H54 (cell line): ENCODE results near the gene SLIT3.

Experiments used
- DNase-seq: peaks from one replicate; pipeline ENCODE4 v3.0.0; 2011; ENCODE audit warnings: low spot score, mixed read lengths; ENCODE audit not compliant: insufficient read length
- FAIRE-seq: peaks from 3 replicates; lab custom pipeline; 2011; peaks lifted over from hg19 to GRCh38; lab: Jason Lieb, UNC
- POLR2A ChIP-seq: IDR thresholded peaks from 2 replicates; pipeline ENCODE4 v1.6.1; 2011; ENCODE audit warnings: low read depth, mild to moderate bottlenecking, low read length

Gene SLIT3

DNA sequence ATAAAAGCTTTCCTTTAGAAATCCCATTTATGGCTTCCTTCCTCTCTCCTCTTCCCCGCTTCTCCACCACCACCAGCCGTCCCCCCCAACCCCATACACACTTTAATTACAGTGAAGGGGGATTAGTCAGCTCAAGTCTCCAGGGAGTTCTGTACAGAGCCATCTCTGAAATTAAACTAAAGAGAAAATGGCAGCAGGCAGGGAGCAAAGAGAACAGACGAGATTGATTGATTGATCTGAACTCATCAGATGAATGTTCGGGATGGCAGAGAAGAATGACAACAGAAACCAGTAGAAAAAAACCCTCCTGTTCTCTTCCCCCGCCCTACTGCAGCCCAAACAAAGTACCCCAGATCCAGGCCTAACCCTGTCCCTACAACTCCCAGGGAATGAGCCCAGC is 480.1 kb downstream of the SLIT3 start:
- no peak for TF ChIP-seq POLR2A
- FAIRE-seq = no peak
- no peak for DNase-seq

DNA sequence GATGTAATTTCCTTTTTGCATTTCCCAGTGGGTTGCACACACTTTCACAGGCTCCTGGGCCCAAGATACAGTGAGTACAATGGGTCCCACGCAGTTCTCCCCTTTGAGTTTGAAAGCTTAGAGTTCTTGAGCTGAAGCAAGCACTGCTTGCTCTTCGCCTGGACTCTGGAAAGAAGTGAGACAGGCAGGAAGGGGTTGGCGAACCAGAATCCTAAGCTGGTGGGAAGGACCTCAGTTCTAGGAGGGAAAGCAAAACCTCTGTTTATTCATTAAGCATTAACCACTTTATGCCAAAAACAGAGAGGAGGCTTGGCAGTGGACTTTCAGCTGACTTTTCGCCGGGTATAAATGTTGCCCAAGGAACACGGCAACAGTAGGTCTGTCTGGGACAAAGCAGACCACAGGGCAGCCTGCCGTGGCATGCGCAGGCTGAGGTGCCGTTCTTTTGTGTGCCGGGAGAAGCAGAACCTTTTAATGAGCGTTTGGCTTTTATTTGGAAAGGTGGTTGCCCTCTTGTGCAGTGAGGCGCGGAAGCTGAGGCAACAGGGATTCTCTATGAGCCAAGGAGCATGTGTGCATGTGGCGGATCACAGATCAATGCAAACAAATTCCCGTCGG is 481.8 kb downstream of the SLIT3 start:
- no peak for TF ChIP-seq POLR2A
- DNase-seq (no peak), FAIRE-seq (no peak)

DNA sequence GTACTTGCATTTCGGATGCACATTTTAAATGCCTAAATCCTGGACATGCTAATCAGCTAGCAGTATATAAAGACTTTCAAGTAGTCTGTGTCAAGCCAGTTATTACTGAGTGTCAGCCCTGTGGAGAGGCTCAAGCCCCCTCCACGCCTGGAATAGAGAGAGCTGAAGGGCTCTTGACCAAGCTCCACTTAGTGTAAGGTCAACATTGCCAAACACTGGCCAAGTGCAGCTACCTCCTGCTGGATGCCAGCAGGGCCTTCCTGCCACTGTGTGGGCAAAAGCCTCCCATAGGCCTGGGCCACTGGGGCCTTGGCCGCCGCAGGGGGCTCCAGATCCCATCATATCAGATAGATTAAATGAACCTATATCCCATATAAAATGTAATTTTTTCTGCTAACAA is 482.4 kb downstream of the SLIT3 start:
- no peak for FAIRE-seq
- no peak for DNase-seq
- TF ChIP-seq POLR2A = no peak

DNA sequence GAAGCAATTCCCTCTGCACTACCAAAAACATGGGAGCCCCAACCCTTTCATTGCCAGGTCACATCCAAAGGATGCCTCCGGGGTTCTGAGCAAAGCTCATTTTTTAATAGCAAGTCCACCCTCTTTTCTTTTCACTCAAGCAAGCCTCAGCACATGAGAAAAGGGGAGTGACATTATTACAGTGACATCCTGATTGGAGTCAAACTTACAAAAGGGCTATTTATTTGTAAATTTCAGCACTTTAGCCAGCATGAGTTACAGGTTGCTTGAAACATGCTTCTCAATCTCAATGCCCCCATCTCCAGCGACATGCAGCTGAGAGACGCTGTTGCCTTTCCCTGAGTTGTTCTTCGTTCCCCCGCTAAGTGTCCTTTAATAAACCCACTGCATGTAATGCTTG is 483.3 kb downstream of the SLIT3 start:
- DNase-seq = no peak
- no peak for TF ChIP-seq POLR2A
- FAIRE-seq = no peak

DNA sequence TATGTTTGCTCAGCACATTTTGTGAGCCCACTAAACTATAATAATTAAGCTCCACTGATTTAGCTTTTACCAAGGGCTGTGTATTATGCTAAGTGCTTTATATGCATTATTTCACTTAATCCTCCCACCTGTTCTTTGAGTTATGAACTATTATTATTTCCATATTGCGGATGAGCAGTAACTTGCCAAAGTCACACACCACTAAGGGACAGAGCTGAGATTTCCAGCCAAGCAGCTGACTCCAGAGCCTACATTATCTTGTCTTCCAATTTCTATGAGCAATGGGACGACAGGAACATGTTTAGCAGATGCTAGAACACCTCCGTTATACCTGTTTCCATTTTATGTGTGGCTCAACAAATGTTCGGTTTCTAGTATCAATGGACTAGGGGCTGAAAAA is 484.3 kb downstream of the SLIT3 start:
- DNase-seq (no peak), FAIRE-seq (no peak)
- TF ChIP-seq POLR2A = no peak

DNA sequence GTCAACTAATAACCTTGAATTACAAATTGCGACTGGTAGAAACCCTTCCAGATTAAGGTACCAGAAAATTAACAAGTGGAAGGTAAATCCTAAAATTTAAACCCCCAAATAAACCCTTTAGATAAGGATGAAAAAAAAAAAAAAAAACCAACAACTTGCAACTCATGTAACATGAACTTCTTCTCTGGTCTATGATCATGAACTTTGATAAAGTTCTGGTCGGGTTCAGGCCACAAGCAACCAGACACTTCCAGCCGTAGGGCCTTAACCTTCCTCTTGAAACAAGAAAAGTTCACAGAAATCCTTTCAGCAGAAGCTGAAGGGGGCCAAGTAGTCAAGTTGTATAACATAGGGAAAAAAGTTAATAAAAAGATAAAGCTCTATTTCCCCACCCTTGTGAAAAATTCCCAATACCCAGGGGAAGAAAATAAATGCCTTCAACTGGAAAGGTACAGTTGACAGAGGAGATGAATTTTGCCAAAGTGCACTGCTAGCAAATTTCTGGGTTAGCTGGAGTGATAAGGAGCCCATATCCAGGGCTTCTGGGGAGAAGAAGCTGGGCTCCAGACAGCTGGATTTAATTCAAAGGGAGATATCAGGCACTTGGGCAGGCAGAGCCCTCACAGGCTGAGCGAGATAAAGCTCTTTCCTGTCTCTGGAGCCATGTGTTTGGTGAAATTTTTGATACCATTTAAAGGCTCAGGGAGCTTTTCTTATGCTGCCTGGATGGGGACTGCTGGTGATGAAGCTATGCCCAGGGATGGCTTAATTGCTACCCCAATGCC is 487.6 kb downstream of the SLIT3 start:
- no peak for FAIRE-seq
- no peak for TF ChIP-seq POLR2A
- DNase-seq = no peak

DNA sequence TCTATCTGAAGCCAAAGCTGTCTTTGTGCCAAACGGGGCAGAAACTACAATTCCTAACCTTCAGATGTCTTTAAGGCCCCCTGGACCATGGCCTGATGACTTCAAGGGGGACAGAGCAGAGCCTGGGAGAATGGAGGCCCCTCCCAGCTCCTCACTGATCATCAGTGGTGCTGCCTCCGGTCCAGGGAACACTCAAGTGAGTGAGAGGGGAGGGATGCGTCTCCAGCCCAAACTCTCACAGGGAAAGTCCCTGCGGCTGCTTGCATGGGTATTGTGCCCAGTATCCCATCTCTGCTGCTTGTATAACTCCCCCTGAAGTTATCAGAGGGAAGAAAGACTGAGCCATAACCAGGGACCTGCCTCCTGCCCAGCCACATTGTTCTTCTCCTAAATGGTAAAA is 490.3 kb downstream of the SLIT3 start:
- DNase-seq (no peak), FAIRE-seq (no peak)
- TF ChIP-seq POLR2A = no peak

DNA sequence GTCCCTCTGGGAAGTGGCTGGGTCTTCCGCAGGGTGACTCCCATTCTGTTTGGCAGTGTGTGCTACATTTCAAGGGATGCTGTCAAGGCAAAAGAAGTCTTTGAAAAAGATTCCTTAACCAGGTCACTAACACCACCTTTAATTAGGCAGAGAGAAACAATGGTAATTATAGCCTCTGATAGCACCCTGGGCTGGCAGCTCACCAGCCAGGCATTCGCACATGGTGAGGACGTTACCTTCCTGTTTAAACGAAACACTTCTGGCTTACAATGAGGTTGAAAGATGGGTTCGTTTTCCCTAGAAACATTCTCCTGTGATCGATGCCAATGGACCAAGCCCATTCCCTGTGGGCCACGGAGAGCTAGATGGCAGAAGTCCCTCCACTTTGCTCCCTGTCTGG is 491.7 kb downstream of the SLIT3 start:
- FAIRE-seq = no peak
- no peak for TF ChIP-seq POLR2A
- no peak for DNase-seq

DNA sequence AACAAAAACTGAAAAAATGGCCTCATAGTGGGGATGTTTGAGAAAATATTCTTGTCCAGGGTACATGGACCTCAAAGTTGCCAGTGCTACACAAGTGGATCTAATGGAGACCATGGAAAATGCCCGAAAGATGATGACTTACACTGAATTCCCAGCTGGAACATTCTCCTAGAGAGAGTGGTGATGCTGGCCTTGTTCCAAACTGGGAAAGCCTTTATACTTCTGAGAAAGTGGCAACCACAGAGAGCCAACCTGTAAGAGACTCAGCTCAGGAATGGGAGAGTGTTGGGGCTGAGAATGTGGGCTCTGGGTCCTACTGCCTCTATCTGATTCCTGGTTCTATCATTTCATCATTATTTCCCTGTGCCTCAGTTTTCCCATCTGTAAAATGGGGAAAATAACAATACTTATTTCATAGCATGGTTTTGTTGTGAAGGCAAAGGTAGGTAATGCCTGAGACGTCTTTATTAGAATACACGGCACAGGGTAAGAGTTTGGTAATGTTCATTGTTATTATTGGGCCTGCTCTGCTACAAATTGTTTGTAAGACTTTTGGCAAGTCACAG is 492.8 kb downstream of the SLIT3 start:
- FAIRE-seq = no peak
- TF ChIP-seq POLR2A = no peak

DNA sequence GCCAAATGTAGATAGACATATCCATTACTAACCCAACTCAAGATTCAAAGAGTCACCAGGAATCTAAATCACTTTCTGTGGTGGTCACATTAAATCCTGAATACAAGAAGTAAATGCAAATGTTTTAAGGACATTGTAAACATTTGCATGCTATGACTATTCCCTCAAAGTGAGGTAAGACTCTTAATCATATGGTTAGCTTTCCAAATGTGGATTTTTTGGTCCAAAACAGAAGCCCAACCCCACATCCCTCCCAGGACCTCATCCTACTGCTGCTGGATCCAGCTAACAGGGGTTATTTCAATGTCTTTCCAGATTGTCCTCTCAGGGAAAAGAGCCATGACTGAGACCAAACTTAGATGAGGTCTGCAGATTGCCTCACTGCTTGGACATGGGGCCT is 493.7 kb downstream of the SLIT3 start:
- TF ChIP-seq POLR2A = no peak
- no peak for FAIRE-seq
- no peak for DNase-seq

More for the DNA sequence above, 492.8 kb downstream of the SLIT3 start:
- DNase-seq = no peak

DNA sequence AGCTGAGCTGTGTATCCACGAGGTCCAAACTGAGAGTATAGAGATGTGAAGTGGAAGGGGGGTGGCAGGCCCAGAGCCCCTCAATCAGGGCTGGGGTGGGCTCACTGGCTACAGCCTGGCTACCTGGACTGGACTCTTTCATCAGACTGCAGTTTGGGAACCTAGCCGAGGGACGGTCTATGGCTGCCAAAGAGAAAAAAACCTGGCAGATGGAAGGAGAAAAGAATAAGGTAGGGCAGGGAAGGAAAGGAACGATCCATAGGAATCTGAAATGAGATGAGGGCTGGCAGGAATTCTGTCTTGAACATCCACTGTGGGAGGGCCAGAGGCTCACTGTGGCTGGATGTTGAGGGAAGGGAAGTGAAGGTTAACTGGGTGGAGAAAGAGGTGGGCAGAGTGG is 497.4 kb downstream of the SLIT3 start:
- TF ChIP-seq POLR2A = no peak
- FAIRE-seq (no peak), DNase-seq (no peak)

DNA sequence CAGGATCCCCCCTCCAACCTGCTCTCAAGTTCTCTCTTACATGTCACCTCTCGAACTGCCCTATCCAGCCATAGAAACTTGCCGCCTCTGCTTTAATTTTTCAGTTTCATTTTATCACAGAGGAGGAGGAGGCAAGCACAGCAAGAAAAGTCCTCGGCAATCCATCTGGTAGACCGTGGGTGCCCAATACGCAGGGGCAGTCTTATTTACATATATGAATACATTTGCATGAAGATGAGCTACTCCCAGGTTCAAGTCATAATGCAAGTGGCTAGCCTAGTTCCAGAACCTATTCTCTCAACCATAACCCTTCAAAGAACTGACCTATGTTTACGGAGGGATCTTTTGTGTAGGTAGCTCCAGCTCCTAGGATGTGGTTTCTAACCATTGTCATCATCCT is 498.6 kb downstream of the SLIT3 start:
- no peak for FAIRE-seq
- no peak for TF ChIP-seq POLR2A

DNA sequence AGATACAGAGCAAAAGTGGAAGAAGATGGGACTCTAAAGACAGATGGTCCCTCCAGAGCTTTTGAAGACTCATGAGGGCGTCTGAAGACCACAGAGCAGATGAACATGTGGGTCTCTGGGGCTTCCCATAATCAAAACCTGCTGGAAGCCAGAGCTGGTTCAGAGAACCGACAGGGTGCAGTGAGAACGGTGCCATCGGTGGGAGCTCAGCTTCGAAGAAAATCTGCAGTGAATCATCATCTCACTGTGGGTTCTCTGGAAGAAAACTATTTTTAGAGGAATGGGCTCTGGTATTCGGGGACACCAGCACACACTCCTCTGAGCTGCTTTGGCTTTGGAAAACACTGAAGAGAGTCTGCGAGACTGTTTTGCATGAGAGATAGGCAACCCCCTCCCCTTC is 499.4 kb downstream of the SLIT3 start:
- DNase-seq (no peak), FAIRE-seq (no peak)
- TF ChIP-seq POLR2A = no peak

More for the DNA sequence above, 498.6 kb downstream of the SLIT3 start:
- no peak for DNase-seq

DNA sequence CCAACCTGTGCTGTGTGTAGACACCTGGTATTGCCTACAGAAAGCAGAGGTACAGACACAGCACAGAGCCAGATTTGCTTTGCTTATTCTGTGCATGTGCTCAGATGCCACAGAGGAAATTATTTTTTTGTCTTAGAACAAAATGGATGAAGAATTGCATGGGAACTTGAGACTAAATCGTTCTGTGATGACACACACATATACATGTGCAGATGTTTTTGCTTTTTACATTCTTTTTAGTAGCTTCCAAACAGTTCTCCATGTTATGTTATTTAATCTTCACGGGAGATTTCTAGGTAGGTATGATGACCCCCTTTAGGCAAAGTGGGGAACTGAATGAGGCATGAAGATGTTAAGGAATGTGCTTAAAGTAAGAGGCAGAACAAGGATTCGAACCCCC is 500.2 kb downstream of the SLIT3 start:
- DNase-seq = no peak
- no peak for TF ChIP-seq POLR2A
- FAIRE-seq = no peak
